ENCODE results near the gene BTBD1.

The BTBD1 gene

DNA sequence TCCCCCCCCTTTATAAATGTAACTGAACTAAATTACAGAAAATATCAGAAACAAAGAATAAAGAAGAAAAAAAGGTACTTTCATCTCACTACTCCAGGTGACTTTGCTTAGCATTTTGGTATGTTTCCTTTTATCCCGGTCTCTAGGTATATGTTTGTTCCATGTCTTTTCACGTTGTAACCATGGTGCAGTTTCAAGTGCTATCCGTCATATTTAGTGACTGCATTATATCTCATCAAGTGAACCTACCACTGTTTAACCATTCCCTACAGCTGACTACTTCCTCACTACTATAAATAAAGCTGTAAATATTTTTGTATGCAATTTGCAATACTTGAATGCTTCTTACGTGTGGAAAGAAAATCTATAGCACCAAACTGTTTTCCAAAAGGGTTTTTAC lies 2.2 kb downstream of the BTBD1 start (continued):
- no peak for TF ChIP-seq GLIS3 (CRISPR knock-in tag; IDR thresholded peaks at IDR 0.05)
- no peak for TF ChIP-seq ZFP3 (CRISPR knock-in tag; IDR thresholded peaks at IDR 0.05)

DNA sequence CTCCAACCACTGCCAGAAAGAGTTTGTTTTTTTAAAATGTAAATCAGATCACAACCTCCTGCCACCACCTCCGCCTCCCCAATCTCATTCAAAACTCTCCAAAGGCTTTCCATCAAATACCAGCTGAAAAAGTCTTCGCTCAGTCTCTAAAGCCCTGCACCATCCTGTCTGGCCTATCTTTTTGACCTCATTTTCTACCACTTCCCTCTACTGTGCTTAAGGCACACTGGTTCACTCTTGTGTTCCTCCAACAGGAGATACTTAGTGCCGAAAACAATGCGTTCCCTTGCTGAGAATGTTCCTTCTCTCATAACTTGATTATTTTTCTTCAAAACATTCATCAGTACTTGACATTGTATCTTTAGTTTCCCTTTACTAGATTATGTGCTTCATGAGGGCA lies 3.5 kb downstream of the BTBD1 start:
- no peak for ATAC-seq
- no peak for TF ChIP-seq TCF4 (CRISPR knock-in tag; IDR thresholded peaks at IDR 0.05; ENCODE audit: borderline replicate concordance)
- no peak for TF ChIP-seq GLIS3 (CRISPR knock-in tag; IDR thresholded peaks at IDR 0.05)
- no peak for TF ChIP-seq ESRRG (CRISPR knock-in tag; IDR thresholded peaks at IDR 0.05)
- no peak for TF ChIP-seq ISL1 (CRISPR knock-in tag; IDR thresholded peaks at IDR 0.05)
- no peak for TF ChIP-seq ZNF565 (CRISPR knock-in tag; conservative IDR thresholded peaks at IDR 0.05; ENCODE audit: low read depth)
- no peak for TF ChIP-seq ZNF8 (CRISPR knock-in tag; IDR thresholded peaks at IDR 0.05)
- TF ChIP-seq, protein P1, sequence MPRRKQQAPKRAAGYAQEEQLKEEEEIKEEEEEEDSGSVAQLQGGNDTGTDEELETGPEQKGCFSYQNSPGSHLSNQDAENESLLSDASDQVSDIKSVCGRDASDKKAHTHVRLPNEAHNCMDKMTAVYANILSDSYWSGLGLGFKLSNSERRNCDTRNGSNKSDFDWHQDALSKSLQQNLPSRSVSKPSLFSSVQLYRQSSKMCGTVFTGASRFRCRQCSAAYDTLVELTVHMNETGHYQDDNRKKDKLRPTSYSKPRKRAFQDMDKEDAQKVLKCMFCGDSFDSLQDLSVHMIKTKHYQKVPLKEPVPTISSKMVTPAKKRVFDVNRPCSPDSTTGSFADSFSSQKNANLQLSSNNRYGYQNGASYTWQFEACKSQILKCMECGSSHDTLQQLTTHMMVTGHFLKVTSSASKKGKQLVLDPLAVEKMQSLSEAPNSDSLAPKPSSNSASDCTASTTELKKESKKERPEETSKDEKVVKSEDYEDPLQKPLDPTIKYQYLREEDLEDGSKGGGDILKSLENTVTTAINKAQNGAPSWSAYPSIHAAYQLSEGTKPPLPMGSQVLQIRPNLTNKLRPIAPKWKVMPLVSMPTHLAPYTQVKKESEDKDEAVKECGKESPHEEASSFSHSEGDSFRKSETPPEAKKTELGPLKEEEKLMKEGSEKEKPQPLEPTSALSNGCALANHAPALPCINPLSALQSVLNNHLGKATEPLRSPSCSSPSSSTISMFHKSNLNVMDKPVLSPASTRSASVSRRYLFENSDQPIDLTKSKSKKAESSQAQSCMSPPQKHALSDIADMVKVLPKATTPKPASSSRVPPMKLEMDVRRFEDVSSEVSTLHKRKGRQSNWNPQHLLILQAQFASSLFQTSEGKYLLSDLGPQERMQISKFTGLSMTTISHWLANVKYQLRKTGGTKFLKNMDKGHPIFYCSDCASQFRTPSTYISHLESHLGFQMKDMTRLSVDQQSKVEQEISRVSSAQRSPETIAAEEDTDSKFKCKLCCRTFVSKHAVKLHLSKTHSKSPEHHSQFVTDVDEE (CRISPR knock-in tag; IDR thresholded peaks at IDR 0.05), result no peak
- TF ChIP-seq TOX (CRISPR knock-in tag; IDR thresholded peaks at IDR 0.05; ENCODE audit: borderline replicate concordance), result no peak
- no peak for TF ChIP-seq ARNTL (CRISPR knock-in tag; IDR thresholded peaks at IDR 0.05; ENCODE audit: borderline replicate concordance, low read depth)
- TF ChIP-seq RARB (CRISPR knock-in tag; IDR thresholded peaks at IDR 0.05), result no peak
- TF ChIP-seq, protein P2, sequence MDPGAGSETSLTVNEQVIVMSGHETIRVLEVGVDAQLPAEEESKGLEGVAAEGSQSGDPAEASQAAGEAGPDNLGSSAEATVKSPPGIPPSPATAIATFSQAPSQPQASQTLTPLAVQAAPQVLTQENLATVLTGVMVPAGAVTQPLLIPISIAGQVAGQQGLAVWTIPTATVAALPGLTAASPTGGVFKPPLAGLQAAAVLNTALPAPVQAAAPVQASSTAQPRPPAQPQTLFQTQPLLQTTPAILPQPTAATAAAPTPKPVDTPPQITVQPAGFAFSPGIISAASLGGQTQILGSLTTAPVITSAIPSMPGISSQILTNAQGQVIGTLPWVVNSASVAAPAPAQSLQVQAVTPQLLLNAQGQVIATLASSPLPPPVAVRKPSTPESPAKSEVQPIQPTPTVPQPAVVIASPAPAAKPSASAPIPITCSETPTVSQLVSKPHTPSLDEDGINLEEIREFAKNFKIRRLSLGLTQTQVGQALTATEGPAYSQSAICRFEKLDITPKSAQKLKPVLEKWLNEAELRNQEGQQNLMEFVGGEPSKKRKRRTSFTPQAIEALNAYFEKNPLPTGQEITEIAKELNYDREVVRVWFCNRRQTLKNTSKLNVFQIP (CRISPR knock-in tag; IDR thresholded peaks at IDR 0.05; ENCODE audit: borderline replicate concordance, low read depth), result no peak
- no peak for TF ChIP-seq PPARA (CRISPR knock-in tag; IDR thresholded peaks at IDR 0.05; ENCODE audit: borderline replicate concordance)
- TF ChIP-seq, protein P3, sequence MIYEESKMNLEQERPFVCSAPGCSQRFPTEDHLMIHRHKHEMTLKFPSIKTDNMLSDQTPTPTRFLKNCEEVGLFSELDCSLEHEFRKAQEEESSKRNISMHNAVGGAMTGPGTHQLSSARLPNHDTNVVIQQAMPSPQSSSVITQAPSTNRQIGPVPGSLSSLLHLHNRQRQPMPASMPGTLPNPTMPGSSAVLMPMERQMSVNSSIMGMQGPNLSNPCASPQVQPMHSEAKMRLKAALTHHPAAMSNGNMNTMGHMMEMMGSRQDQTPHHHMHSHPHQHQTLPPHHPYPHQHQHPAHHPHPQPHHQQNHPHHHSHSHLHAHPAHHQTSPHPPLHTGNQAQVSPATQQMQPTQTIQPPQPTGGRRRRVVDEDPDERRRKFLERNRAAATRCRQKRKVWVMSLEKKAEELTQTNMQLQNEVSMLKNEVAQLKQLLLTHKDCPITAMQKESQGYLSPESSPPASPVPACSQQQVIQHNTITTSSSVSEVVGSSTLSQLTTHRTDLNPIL (CRISPR knock-in tag; IDR thresholded peaks at IDR 0.05; ENCODE audit: low read depth), result no peak
- TF ChIP-seq OSR1 (CRISPR knock-in tag; IDR thresholded peaks at IDR 0.05), result no peak

DNA sequence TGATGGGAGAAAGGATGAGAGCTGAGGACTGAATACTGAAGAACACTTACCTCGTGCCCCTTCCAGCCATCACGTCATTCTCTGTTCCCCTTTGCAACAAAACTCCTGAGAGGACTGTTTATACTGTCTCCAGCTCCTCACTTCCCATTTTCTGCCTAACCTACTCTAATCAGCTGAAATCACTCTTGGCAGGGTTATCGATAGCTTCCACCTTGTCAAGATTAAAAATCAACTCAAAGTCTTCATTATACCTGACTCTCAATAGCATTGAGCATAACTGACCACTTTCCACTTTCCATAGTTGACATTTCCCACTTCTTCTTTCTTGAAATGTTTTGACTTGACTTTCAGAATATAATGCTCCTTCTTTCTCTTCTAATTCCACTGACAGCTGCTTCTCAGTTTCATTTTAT lies 4.3 kb downstream of the BTBD1 start:
- TF ChIP-seq TCF4 (CRISPR knock-in tag; IDR thresholded peaks at IDR 0.05; ENCODE audit: borderline replicate concordance), result no peak
- TF ChIP-seq, protein P2 (CRISPR knock-in tag; IDR thresholded peaks at IDR 0.05; ENCODE audit: borderline replicate concordance, low read depth), result no peak
- TF ChIP-seq ARNTL (CRISPR knock-in tag; IDR thresholded peaks at IDR 0.05; ENCODE audit: borderline replicate concordance, low read depth), result no peak
- TF ChIP-seq ZNF8 (CRISPR knock-in tag; IDR thresholded peaks at IDR 0.05), result no peak
- no peak for ATAC-seq

DNA sequence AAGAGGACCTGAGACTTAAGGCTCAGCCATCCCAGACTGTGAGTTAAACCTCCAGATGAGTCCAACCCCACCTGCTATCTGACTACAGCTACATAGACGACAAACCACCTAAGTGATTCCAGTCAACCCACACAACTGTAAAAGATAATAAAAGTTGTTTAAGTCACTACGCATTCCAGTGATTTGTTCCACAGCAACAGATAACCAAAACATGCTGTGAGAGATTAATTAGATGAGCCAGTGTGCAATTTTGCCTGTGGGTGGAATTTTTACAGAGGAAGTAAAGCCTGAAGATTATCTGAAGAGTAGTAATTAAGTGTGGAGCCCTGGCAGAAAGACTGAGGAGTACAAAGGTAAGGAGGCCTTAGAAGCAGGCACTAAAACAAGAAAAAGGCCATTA lies 5.4 kb downstream of the BTBD1 start:
- ATAC-seq, result peak; percentile 41
- TF ChIP-seq ISL1 (CRISPR knock-in tag; IDR thresholded peaks at IDR 0.05) (peak; percentile 27; the same call in 1 of the 2 replicates), TCF4 (CRISPR knock-in tag; IDR thresholded peaks at IDR 0.05; ENCODE audit: borderline replicate concordance) (peak; percentile 44; the same call in 1 of the 2 replicates), ESRRG (CRISPR knock-in tag; IDR thresholded peaks at IDR 0.05) (no peak)
- TF ChIP-seq, protein P3 (CRISPR knock-in tag; IDR thresholded peaks at IDR 0.05; ENCODE audit: low read depth), result 0 out of 2 replicates have a peak, but pooled peaks have one; percentile 21

DNA sequence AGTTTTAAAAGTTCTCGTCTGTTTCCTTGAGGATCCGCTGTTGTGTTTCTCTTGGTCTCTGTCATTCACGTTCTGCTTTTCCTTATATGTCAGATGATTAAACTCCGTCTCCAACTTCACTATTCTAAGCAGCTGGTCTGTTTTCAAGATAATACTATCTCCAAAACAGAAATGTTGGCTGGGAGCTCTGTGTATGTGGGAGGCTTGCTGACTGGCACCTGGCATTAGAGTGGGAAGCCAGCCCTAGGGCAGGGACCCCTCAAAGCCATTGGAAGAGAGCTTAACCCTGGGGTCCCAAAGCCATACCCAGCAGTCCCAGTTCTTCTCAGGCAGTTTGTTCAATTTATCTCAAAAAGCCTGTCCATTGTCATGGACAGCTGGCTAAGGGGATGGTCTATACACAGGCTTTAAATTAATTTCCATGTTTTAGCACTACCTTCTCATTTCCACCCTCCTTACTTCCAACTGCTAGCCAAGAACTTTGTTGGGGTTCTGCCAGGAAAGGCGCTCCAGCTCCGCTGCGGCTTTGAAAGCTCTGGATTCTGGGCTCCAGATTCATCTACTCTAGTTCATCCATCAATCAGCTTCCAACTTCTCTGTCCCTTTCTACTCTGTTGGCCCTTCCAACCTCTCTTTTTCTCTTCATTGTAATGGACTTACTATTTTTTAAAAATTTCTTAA lies 9.2 kb downstream of the BTBD1 start:
- ATAC-seq, result no peak
- TF ChIP-seq BACH2 (CRISPR knock-in tag; IDR thresholded peaks at IDR 0.05; ENCODE audit: borderline replicate concordance) (no peak), PPARA (CRISPR knock-in tag; IDR thresholded peaks at IDR 0.05; ENCODE audit: borderline replicate concordance) (no peak), TOX (CRISPR knock-in tag; IDR thresholded peaks at IDR 0.05; ENCODE audit: borderline replicate concordance) (no peak), ARNTL (CRISPR knock-in tag; IDR thresholded peaks at IDR 0.05; ENCODE audit: borderline replicate concordance, low read depth) (no peak), ZNF565 (CRISPR knock-in tag; conservative IDR thresholded peaks at IDR 0.05; ENCODE audit: low read depth) (no peak), ISL1 (CRISPR knock-in tag; IDR thresholded peaks at IDR 0.05) (no peak), GLIS3 (CRISPR knock-in tag; IDR thresholded peaks at IDR 0.05) (no peak), ZC3H10 (CRISPR knock-in tag; IDR thresholded peaks at IDR 0.05) (no peak)
- TF ChIP-seq, protein P2 (CRISPR knock-in tag; IDR thresholded peaks at IDR 0.05; ENCODE audit: borderline replicate concordance, low read depth), result no peak
- TF ChIP-seq, protein P3 (CRISPR knock-in tag; IDR thresholded peaks at IDR 0.05; ENCODE audit: low read depth), result no peak

Measured in SK-N-SH treated with all-trans-retinoic acid at 6 μM for 48 hours (cell line).